GM12801 (cell line): Measurements from ENCODE around the gene SH3BP2.

ENCODE experiments used
- CTCF ChIP-seq: IDR thresholded peaks from one replicate; pipeline ENCODE4 v1.5.1; 2011; ENCODE audit warnings: control low read depth; ENCODE audit not compliant: insufficient read length; ENCODE audit errors: extremely low read depth

Gene SH3BP2

GRCh38 chr4:2796849-2797544 is 4.1 kb downstream of the SH3BP2 start:
- TF ChIP-seq CTCF = no peak

- no peak for TF ChIP-seq CTCF
These were observed 4.8 kb downstream of the SH3BP2 start for GRCh38 chr4:2797545-2798305.

DNA sequence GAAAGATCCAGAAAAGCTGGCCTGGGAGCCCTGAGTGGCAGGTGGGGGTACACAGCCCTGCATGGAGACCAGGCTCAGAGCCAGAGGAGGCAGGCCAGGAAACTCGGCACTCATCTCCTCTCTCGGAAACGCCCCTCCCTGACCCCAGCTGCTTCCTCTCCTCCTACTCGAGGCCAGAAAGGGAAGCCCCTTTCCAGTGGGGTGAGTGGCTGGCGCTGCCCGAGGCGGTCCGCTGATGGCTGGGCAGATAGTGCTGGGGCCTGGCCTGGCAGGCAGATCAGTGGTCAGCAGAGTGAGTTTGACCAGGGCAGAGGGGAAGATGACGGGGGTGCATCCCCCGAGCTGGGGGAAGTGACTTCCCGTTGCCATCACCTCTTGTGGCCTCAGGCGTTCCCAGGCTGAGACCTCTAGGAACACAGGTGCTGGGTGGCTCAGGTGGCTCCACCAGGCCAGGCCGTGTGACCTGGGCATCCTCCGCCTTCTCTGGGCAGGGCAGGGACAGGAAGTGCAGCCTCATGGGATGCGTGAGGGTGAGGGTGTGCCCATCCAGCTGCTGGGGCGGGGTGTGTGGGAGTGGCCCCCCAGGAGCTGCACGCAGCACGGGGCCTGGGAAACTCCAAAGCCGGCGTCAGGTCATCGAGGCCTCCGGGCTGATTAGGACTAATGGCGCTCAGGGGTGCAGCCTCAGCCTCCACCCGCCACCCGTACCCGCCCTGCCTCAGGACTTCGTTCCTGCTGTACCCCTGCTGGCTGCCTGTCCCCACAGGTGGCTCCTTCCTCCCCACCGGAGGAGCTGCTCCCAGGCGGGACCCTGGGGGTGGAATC is 5.7 kb downstream of the SH3BP2 start:
- TF ChIP-seq CTCF = no peak

GRCh38 chr4:2799224-2799911 is 6.5 kb downstream of the SH3BP2 start:
- no peak for TF ChIP-seq CTCF

- TF ChIP-seq CTCF = no peak
These were observed 7.2 kb downstream of the SH3BP2 start for GRCh38 chr4:2799971-2800690.

GRCh38 chr4:2800691-2801596 is 8.1 kb downstream of the SH3BP2 start:
- no peak for TF ChIP-seq CTCF
